Prostate gland (tissue), 2 donors: ENCODE measurements around the gene FBXO15. TPM values are rescaled to one million over a fixed set of nuclear protein-coding genes. Genes with fewer than 3 reads are reported as not detected.
A peak's percentile ranks its signal among the peaks of the same experiment; 100 is the strongest.

Source experiments
- DNase-seq: peaks from one replicate; pipeline ENCODE4 v3.0.0-alpha.2; 2019; ENCODE audit warnings: low spot score
- H3K27ac ChIP-seq, 2 donors: fragments of 200-600 bp; sonication (generic); 2 replicates each; pipeline ENCODE4 v1.5.1; 2017 to 2019
- H3K27me3 ChIP-seq: fragments of 200-600 bp; sonication (generic); replicated peaks from 2 replicates; pipeline ENCODE4 v1.5.1; 2019; ENCODE audit not compliant: insufficient read depth
- H3K36me3 ChIP-seq, 2 donors: fragments of 200-600 bp; sonication (generic); 1 replicate in 1 of 2; 2 replicates in 1 of 2; pipeline versions ENCODE4 v1.5.1 to v1.8.1; 2017 to 2019
- H3K4me1 ChIP-seq: fragments of 200-600 bp; sonication (generic); replicated peaks from 2 replicates; pipeline ENCODE4 v1.5.1; 2019
- H3K4me3 ChIP-seq, 2 donors: fragments of 200-600 bp; sonication (generic); 2 replicates each; pipeline ENCODE4 v1.5.1; 2017 to 2019
- H3K9me3 ChIP-seq: fragments of 200-600 bp; sonication (generic); 2 replicates; pipeline ENCODE4 v1.5.1; 2017
- POLR2A ChIP-seq: fragments of 450-650 bp; IDR thresholded peaks from one replicate; pipeline ENCODE4 v1.6.1; 2016; ENCODE audit warnings: antibody characterized with exemption, mild to moderate bottlenecking
- POLR2AphosphoS5 ChIP-seq: sonication (generic); formaldehyde crosslinking; IDR thresholded peaks from one replicate; pipeline ENCODE4 v1.6.1; 2017; ENCODE audit warnings: antibody characterized with exemption
- WGBS: methylation state at CpG from one replicate; pipeline ENCODE4 v1.1.5; 2018; 5-methylcytosine and 5-hydroxymethylcytosine counted together
- intact Hi-C: fragments of 100-400 bp; cut with DNase I; formaldehyde crosslinking; loops from one replicate; pipeline ENCODE4 v1.14.2; 2022
- total RNA-seq, 2 donors: library from RNA; depleted of rRNA; stranded (reverse); fragments of >200 nt; gene quantifications; one replicate each; pipeline ENCODE4 v1.1.0, GENCODE V29; 2016
- TF ChIP-seq, protein P1 (sequence below), 4 experiments: fragments of 200-600 bp in 2 of 4; fragments of 450-650 bp in 2 of 4; sonication (generic) in 2 of 4; IDR thresholded peaks; 1 replicate in 3 of 4; 2 replicates in 1 of 4; pipeline ENCODE4 v1.5.1; 2016 to 2019; ENCODE audit warnings: antibody characterized with exemption in 4 of 4, mild to moderate bottlenecking in 2 of 4, moderate library complexity in 2 of 4

FBXO15 gene
- total RNA-seq, 2 donors from 2014 or later: 4.2 to 7.8 TPM

DNA sequence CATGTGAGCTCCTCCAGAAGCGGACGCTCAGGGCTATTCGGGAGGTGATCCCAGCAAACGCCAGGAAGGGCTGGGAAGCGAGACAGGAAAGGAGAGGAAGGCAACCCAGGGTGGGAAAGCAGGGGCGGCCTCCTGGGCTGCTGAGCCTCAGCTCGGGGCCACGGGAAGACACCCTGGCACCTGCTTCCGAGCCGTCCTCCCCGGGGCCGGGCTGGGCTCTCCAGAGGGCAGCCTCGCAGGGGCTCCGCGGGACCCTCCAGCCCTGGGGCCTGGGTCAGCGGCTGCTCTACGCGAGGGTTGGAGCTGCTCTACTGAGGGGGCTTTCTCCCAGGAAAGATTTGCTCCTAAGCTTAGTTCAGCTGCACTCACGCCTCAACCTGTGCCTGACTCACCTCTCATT lies 34.7 kb upstream of the FBXO15 start:
- no peak for DNase-seq
- Histone ChIP-seq H3K27ac (no peak overlapping the region), H3K9me3 (no peaks in the 10 kb centered on the region), H3K4me3 (no peak overlapping the region), H3K27me3 (no peaks in the 10 kb centered on the region), H3K4me1 (no peaks in the 10 kb centered on the region), H3K36me3 (no peaks in the 10 kb centered on the region)
- TF ChIP-seq POLR2A (no peak), POLR2AphosphoS5 (no peak)
- TF ChIP-seq, protein P1, sequence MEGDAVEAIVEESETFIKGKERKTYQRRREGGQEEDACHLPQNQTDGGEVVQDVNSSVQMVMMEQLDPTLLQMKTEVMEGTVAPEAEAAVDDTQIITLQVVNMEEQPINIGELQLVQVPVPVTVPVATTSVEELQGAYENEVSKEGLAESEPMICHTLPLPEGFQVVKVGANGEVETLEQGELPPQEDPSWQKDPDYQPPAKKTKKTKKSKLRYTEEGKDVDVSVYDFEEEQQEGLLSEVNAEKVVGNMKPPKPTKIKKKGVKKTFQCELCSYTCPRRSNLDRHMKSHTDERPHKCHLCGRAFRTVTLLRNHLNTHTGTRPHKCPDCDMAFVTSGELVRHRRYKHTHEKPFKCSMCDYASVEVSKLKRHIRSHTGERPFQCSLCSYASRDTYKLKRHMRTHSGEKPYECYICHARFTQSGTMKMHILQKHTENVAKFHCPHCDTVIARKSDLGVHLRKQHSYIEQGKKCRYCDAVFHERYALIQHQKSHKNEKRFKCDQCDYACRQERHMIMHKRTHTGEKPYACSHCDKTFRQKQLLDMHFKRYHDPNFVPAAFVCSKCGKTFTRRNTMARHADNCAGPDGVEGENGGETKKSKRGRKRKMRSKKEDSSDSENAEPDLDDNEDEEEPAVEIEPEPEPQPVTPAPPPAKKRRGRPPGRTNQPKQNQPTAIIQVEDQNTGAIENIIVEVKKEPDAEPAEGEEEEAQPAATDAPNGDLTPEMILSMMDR (IDR thresholded peaks at IDR 0.05): no peak
- intact Hi-C loops: no loop called here
- WGBS: 90% methylated on average over 19 of the region's 19 CpGs

DNA sequence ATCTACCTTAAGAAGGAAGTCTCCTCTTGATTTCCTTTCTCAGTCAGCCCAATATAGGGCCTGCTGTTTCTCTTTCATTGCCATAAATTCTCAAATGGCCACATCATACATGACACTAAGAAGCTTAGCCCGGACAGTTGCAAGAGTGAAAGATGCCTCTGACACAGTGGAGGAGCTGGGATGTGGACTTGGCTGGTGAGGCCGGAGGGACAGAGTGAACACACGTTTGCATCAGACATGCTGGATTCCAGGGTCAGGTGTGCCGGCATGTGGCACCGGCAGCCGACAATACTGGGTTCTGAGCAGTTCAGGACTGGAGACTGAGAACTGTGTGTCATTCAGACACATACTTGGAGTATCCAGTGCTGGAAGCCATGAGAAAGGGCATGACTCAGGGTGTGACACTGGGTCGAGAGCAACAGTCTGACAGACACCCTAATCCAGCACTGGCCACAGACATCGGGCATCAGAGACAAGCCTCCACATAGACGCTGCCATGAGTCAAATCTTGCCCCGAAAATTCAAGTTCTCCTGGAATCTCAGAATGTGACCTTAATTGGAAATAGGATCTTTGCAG lies 32.1 kb upstream of the FBXO15 start:
- TF ChIP-seq POLR2A (no peak), POLR2AphosphoS5 (no peak)
- TF ChIP-seq, protein P1 (IDR thresholded peaks at IDR 0.05): no peak
- no peak for DNase-seq
- WGBS: 87% methylated on average over 10 of the region's 10 CpGs
- no peak overlapping the region for H3K4me3 ChIP-seq
- intact Hi-C loops: no loop called here
- no peak overlapping the region for H3K27ac ChIP-seq
- no peaks in the 10 kb centered on the region for H3K9me3 ChIP-seq
- H3K27me3 ChIP-seq: no peaks in the 10 kb centered on the region
- H3K4me1 ChIP-seq: no peaks in the 10 kb centered on the region
- no peaks in the 10 kb centered on the region for H3K36me3 ChIP-seq

DNA sequence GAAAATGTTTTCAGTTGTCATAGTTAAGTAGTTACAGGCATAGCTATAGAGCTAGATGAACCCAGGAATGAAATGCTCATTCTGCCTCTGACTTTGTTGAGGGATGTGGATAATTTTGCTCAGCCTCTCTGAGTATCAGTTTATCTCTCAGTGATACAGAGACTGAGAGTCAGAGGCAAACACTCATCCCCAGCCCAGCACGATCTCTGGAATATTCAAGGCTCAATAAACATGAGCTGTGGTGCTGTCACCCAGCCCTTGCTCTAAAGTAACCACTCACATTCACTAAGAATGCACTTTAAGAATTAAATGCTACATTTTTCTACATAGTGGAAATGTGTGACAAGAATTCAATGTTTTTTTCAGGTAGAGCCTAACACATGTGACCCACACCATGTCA lies 31.2 kb upstream of the FBXO15 start:
- Histone ChIP-seq H3K27me3 (no peaks in the 10 kb centered on the region), H3K27ac (no peak overlapping the region), H3K4me1 (no peaks in the 10 kb centered on the region), H3K4me3 (no peak overlapping the region), H3K9me3 (no peaks in the 10 kb centered on the region), H3K36me3 (no peaks in the 10 kb centered on the region)
- WGBS: 68% methylated on average over 1 of the region's 1 CpG
- intact Hi-C loops: no loop called here
- no peak for DNase-seq
- TF ChIP-seq POLR2AphosphoS5 (no peak), POLR2A (no peak)
- TF ChIP-seq, protein P1 (IDR thresholded peaks at IDR 0.05): no peak

DNA sequence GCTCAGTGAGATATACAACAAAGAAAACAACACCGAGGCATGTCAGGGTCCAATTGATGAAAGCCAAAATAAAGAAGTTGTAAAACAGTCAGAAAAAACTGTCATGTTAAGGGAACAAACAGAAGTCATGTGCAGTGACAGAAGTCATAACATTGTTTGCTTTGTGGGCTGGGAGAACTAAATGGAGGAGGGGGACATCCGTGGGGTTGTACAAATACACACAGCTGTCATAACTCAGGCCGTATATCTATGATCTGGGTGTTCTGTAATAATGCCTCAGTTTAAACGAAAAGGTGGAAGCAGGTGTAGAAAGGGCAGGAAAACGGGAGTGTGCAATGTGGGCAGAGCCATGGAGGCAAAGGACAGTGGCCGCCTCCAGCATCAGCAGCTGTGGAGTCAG lies 28.0 kb upstream of the FBXO15 start:
- TF ChIP-seq, protein P1 (IDR thresholded peaks at IDR 0.05): no peak
- peak; percentile 38 for TF ChIP-seq POLR2AphosphoS5
- Histone ChIP-seq H3K27ac (no peak overlapping the region), H3K4me3 (no peak overlapping the region), H3K4me1 (no peaks in the 10 kb centered on the region), H3K36me3 (no peaks in the 10 kb centered on the region), H3K9me3 (no peaks in the 10 kb centered on the region), H3K27me3 (no peaks in the 10 kb centered on the region)
- intact Hi-C loops: no loop called here
- no peak for DNase-seq
- WGBS: 33% methylated on average over 6 of the region's 6 CpGs

DNA sequence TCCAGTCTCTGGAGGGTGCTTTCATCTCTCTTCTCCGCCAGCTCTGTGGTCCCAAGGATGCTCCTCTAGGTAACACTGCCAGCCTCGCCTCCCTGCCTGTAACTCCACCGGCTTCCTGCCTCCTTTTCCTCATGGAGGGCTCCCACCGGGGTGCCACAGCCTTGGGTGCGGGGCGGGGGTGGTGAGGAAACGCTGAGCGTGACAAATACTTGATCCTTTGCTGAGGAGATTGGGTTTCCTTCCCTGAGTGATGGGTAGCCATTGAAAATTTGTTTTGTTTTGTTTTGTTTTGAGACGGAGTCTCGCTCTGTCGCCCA lies 25.8 kb upstream of the FBXO15 start:
- H3K36me3 ChIP-seq: no peaks in the 10 kb centered on the region
- TF ChIP-seq POLR2A (no peak), POLR2AphosphoS5 (no peak)
- TF ChIP-seq, protein P1 (IDR thresholded peaks at IDR 0.05): no peak
- no peaks in the 10 kb centered on the region for H3K9me3 ChIP-seq
- no peaks in the 10 kb centered on the region for H3K4me1 ChIP-seq
- no peak overlapping the region for H3K27ac ChIP-seq
- intact Hi-C loops: no loop called here
- 94% methylated on average over 11 of the region's 11 CpGs for WGBS
- H3K27me3 ChIP-seq: no peaks in the 10 kb centered on the region
- no peak overlapping the region for H3K4me3 ChIP-seq
- DNase-seq: no peak
